BE2C (cell line): ENCODE measurements around the gene TCEAL4.

Experiments used
- DNase-seq: peaks from one replicate; pipeline ENCODE4 v3.0.0-alpha.2; 2020
- H3K27me3 ChIP-seq: fragments of 250-450 bp; sonication (Bioruptor Pico); 2 replicates; pipeline ENCODE4 v1.5.1; 2020; ENCODE audit warnings: mild to moderate bottlenecking
- H3K36me3 ChIP-seq: fragments of 250-450 bp; sonication (Bioruptor Pico); 2 replicates; pipeline ENCODE4 v1.5.1; 2020; ENCODE audit warnings: mild to moderate bottlenecking
- H3K4me1 ChIP-seq: fragments of 250-450 bp; sonication (Bioruptor Pico); 2 replicates; pipeline ENCODE4 v1.5.1; 2020
- H3K4me3 ChIP-seq: 2 replicates; pipeline ENCODE4 v1.5.1; 2011; ENCODE audit warnings: low read depth, low read length
- H3K9me3 ChIP-seq: fragments of 250-450 bp; sonication (Bioruptor Pico); 2 replicates; pipeline ENCODE4 v1.5.1; 2020
- CTCF ChIP-seq: IDR thresholded peaks from 2 replicates; pipeline ENCODE4 v1.5.1; 2012; ENCODE audit warnings: mild to moderate bottlenecking, low read depth, low read length

The TCEAL4 gene

GRCh38 chrX:103540145-103540544 is 45.2 kb upstream of the TCEAL4 start:
- no peak overlapping the region for H3K4me3 ChIP-seq
- no peaks in the 10 kb centered on the region for H3K4me1 ChIP-seq
- no peaks in the 10 kb centered on the region for H3K27me3 ChIP-seq
- no peaks in the 10 kb centered on the region for H3K9me3 ChIP-seq
- no peak for TF ChIP-seq CTCF
- no peaks in the 10 kb centered on the region for H3K36me3 ChIP-seq
- DNase-seq: no peak

GRCh38 chrX:103549916-103550315 is 35.4 kb upstream of the TCEAL4 start:
- H3K4me1 ChIP-seq: no peaks in the 10 kb centered on the region
- TF ChIP-seq CTCF: no peak

GRCh38 chrX:103550415-103551051 is 34.8 kb upstream of the TCEAL4 start:
- H3K27me3 ChIP-seq: no peaks in the 10 kb centered on the region
- no peaks in the 10 kb centered on the region for H3K9me3 ChIP-seq
- H3K36me3 ChIP-seq: no peaks in the 10 kb centered on the region
- no peak overlapping the region for H3K4me3 ChIP-seq
- H3K4me1 ChIP-seq: no peaks in the 10 kb centered on the region
- TF ChIP-seq CTCF: no peak
- no peak for DNase-seq

More at GRCh38 chrX:103549916-103550315, 35.4 kb upstream of the TCEAL4 start:
- Histone ChIP-seq H3K27me3 (no peaks in the 10 kb centered on the region), H3K36me3 (no peaks in the 10 kb centered on the region), H3K4me3 (no peak overlapping the region), H3K9me3 (no peaks in the 10 kb centered on the region)
- DNase-seq: no peak

- DNase-seq: no peak
- Histone ChIP-seq H3K9me3 (no peaks in the 10 kb centered on the region), H3K27me3 (no peaks in the 10 kb centered on the region), H3K4me1 (no peaks in the 10 kb centered on the region), H3K4me3 (no peak overlapping the region), H3K36me3 (no peaks in the 10 kb centered on the region)
- TF ChIP-seq CTCF: no peak
Observed at GRCh38 chrX:103552236-103552635, 33.1 kb upstream of the TCEAL4 start.

GRCh38 chrX:103554687-103555424 is 30.5 kb upstream of the TCEAL4 start:
- H3K4me3 ChIP-seq: peak overlapping the region; percentile 85
- H3K9me3 ChIP-seq: no peaks in the 10 kb centered on the region
- no peaks in the 10 kb centered on the region for H3K27me3 ChIP-seq
- TF ChIP-seq CTCF: no peak
- no peaks in the 10 kb centered on the region for H3K36me3 ChIP-seq
- no peaks in the 10 kb centered on the region for H3K4me1 ChIP-seq
- DNase-seq: peak; percentile 62

- DNase-seq: no peak
- no peak for TF ChIP-seq CTCF
- no peak overlapping the region for H3K4me3 ChIP-seq
- H3K4me1 ChIP-seq: no peaks in the 10 kb centered on the region
- no peaks in the 10 kb centered on the region for H3K9me3 ChIP-seq
- no peaks in the 10 kb centered on the region for H3K27me3 ChIP-seq
- H3K36me3 ChIP-seq: no peaks in the 10 kb centered on the region
Observed at GRCh38 chrX:103556963-103557612, 28.2 kb upstream of the TCEAL4 start.
